B cell (primary cell): ENCODE measurements around the gene TPCN1. TPM values are rescaled to one million over a fixed set of nuclear protein-coding genes. Genes with fewer than 3 reads are reported as not detected.

Experiments
- ATAC-seq: fragments of 200-7000 bp; cut with Tn5 transposase; one replicate; pipeline ENCODE4 v1.10.0; 2021; ENCODE audit warnings: low read depth, mild to moderate bottlenecking, moderate number of reproducible peaks, moderate library complexity
- CTCF ChIA-PET: fragments of 350-600 bp; sonication (Branson Sonifier 250); formaldehyde crosslinking; loops from one replicate; lab custom pipeline; 2021; ENCODE audit warnings: antibody characterized with exemption, inconsistent platforms; lab: Charles Lee
- POLR2A ChIA-PET: fragments of 350-600 bp; sonication (Branson Sonifier 250); formaldehyde crosslinking; loops from one replicate; lab custom pipeline; 2021; ENCODE audit warnings: antibody characterized with exemption; lab: Charles Lee
- DNase-seq: peaks from one replicate; pipeline ENCODE4 v3.0.0; 2013
- H2AFZ ChIP-seq: 2 replicates; pipeline ENCODE4 v1.6.1; 2012; ENCODE audit warnings: mild to moderate bottlenecking, low read depth, low read length; ENCODE audit not compliant: insufficient read depth, poor library complexity, severe bottlenecking
- H3K27ac ChIP-seq, 2 donors: 1 replicate in 1 of 2; 2 replicates in 1 of 2; pipeline ENCODE4 v1.5.1; 2012 to 2013; ENCODE audit warnings: low read length in 2 of 2, mild to moderate bottlenecking in 2 of 2, moderate library complexity in 1 of 2
- H3K27me3 ChIP-seq, 4 experiments: fragments of 200-600 bp in 1 of 4; sonication (generic) in 1 of 4; replicated peaks in 1 of 4; 1 replicate in 2 of 4; 2 replicates in 2 of 4; pipeline versions ENCODE4 v1.6.1 to v1.7.0; 2013 to 2016; ENCODE audit warnings: low read length in 3 of 4, mild to moderate bottlenecking in 2 of 4, mixed read lengths in 1 of 4, moderate library complexity in 1 of 4; ENCODE audit not compliant: insufficient read depth in 4 of 4, control insufficient read depth in 3 of 4; ENCODE audit errors: control extremely low read depth in 1 of 4
- H3K36me3 ChIP-seq, 2 experiments: replicated peaks in 1 of 2; 1 replicate in 1 of 2; 2 replicates in 1 of 2; pipeline versions ENCODE4 v1.6.1 to v1.7.1; 2013; ENCODE audit warnings: low read length in 1 of 2; ENCODE audit not compliant: insufficient read depth in 2 of 2, control insufficient read depth in 1 of 2; ENCODE audit errors: control extremely low read depth in 1 of 2, extremely low read depth in 1 of 2
- H3K4me1 ChIP-seq, 2 donors: fragments of 200-600 bp in 1 of 2; sonication (generic) in 1 of 2; 1 replicate in 1 of 2; 2 replicates in 1 of 2; pipeline versions ENCODE4 v1.5.1 to v1.6.1; 2013 to 2017; ENCODE audit warnings: low read length in 2 of 2; ENCODE audit not compliant: control insufficient read depth in 2 of 2, insufficient read depth in 2 of 2
- H3K4me2 ChIP-seq: replicated peaks from 2 replicates; pipeline ENCODE3; 2012; ENCODE audit warnings: mild to moderate bottlenecking, low read depth, low read length; ENCODE audit not compliant: poor library complexity, severe bottlenecking
- H3K4me3 ChIP-seq, 5 experiments: fragments of 200-600 bp in 1 of 5; sonication (generic) in 1 of 5; 1 replicate in 3 of 5; 2 replicates in 2 of 5; pipeline versions ENCODE4 v1.5.1 to v1.7.0; 2011 to 2016; ENCODE audit warnings: low read length in 4 of 5, mild to moderate bottlenecking in 4 of 5, low read depth in 2 of 5, control low read depth in 1 of 5, moderate library complexity in 1 of 5; ENCODE audit not compliant: insufficient read depth in 1 of 5; ENCODE audit errors: control extremely low read depth in 1 of 5, extremely low read depth in 1 of 5
- H3K79me2 ChIP-seq: fragments of 200-600 bp; sonication (generic); one replicate; pipeline ENCODE4 v1.6.0; 2016; ENCODE audit warnings: low read length; ENCODE audit not compliant: control insufficient read depth, insufficient read depth
- H3K9ac ChIP-seq: fragments of 200-600 bp; sonication (generic); 2 replicates; pipeline ENCODE4 v1.6.1; 2017; ENCODE audit warnings: mild to moderate bottlenecking, low read length, moderate library complexity
- H3K9me3 ChIP-seq, 3 donors: one replicate each; pipeline versions ENCODE4 v1.6.1 to v1.7.1; 2013; ENCODE audit warnings: low read length in 2 of 3; ENCODE audit not compliant: control insufficient read depth in 2 of 3, insufficient read depth in 1 of 3; ENCODE audit errors: control extremely low read depth in 1 of 3
- H4K20me1 ChIP-seq: 2 replicates; pipeline ENCODE4 v1.6.0; 2012; ENCODE audit warnings: mild to moderate bottlenecking, low read length; ENCODE audit not compliant: insufficient read depth, control insufficient read depth, poor library complexity, severe bottlenecking
- H3K27ac Mint-ChIP-seq: one replicate; pipeline ENCODE4 v1.8.0; 2021; ENCODE audit warnings: mixed read lengths
- H3K27me3 Mint-ChIP-seq: one replicate; pipeline ENCODE4 v1.8.0; 2021; ENCODE audit warnings: mixed read lengths
- H3K4me1 Mint-ChIP-seq: one replicate; pipeline ENCODE4 v1.8.0; 2021; ENCODE audit warnings: mixed read lengths
- H3K4me3 Mint-ChIP-seq: one replicate; pipeline ENCODE4 v1.8.0; 2021; ENCODE audit warnings: mixed read lengths
- H3K9me3 Mint-ChIP-seq: one replicate; pipeline ENCODE4 v1.8.0; 2022; ENCODE audit warnings: mixed read lengths; ENCODE audit not compliant: insufficient read depth
- CTCF ChIP-seq: fragments of 200-600 bp; IDR thresholded peaks from one replicate; pipeline ENCODE4 v1.8.0; 2022; ENCODE audit warnings: antibody characterized with exemption, mild to moderate bottlenecking
- EZH2 ChIP-seq: IDR thresholded peaks from 2 replicates; pipeline ENCODE4 v1.6.1; 2012; ENCODE audit warnings: borderline replicate concordance, low read depth, mild to moderate bottlenecking, moderate library complexity, low read length; ENCODE audit not compliant: insufficient read depth, poor library complexity, severe bottlenecking
- WGBS: methylation state at CpG from one replicate; pipeline ENCODE4 v1.1.5; 2013; ENCODE audit warnings: missing lambda C conversion rate; ENCODE audit not compliant: insufficient coverage; 5-methylcytosine and 5-hydroxymethylcytosine counted together
- intact Hi-C: fragments of 100-400 bp; cut with micrococcal nuclease; formaldehyde crosslinking; loops from one replicate; pipeline ENCODE4 v1.10.0; 2022
- polyA plus RNA-seq: library from polyadenylated mRNA; depleted of rRNA; stranded (reverse); fragments of >200 nt; gene quantifications from 2 replicates; pipeline ENCODE4 v1.2.3, GENCODE V29; 2012
- total RNA-seq, 2 donors: library from RNA; stranded (reverse); fragments of 120-200 nt in 1 of 2; gene quantifications; 1 replicate in 1 of 2; 2 replicates in 1 of 2; pipeline versions ENCODE4 v1.2.3 to v1.2.4, GENCODE V29; 2013 to 2022

The TPCN1 gene
- total and polyA plus RNA-seq, 2 donors (not counting 1 experiment from before 2014, with no cell fraction given): 80.8 to 258 TPM

DNA sequence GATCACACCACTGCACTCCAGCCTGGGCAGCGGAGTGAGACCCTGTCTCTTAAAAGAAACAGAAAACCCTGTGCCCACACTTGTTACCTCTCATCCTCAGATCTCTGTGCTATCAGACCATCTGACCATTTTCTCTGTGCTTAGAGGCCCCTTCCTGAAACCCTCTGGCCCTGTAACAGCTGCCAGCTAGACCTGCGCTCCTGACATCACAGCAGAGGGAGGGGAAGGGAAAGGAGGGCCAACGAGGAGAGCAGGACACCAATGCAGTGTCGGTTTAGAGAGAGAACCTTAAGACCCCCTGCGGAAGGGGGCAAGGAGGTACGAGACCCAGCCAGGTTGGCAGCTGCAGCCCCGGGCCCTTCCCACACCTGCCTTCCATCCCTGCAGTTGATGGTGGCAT, 71.3 kb downstream of the TPCN1 start:
- no peak overlapping the region for H3K9ac ChIP-seq
- H3K4me1 Mint-ChIP-seq: no peaks in the 10 kb centered on the region
- no peak overlapping the region for H3K4me2 ChIP-seq
- no peaks in the 10 kb centered on the region for H3K9me3 Mint-ChIP-seq
- no peak overlapping the region for H3K27ac Mint-ChIP-seq
- H3K4me3 Mint-ChIP-seq: no peak overlapping the region
- H2AFZ ChIP-seq: no peak overlapping the region
- H3K4me3 ChIP-seq: no peak overlapping the region
- ChIA-PET CTCF (no interaction called here), POLR2A (no interaction called here)
- H3K27ac ChIP-seq: no peak overlapping the region
- TF ChIP-seq EZH2: no peak
- TF ChIP-seq CTCF: no peak
- H3K27me3 ChIP-seq: no peaks in the 10 kb centered on the region
- no peaks in the 10 kb centered on the region for H3K9me3 ChIP-seq
- peaks cover 0 to 68% of the 10 kb centered on the region in 2 experiments for H3K36me3 ChIP-seq
- no peaks in the 10 kb centered on the region for H3K4me1 ChIP-seq
- no peaks in the 10 kb centered on the region for H4K20me1 ChIP-seq
- intact Hi-C loops: loop anchor here (10.0 kb wide), 1 partner anchor 98 kb away; no protein-coding TSS in a partner anchor
- DNase-seq: no peak
- 93% methylated on average over 5 of the region's 7 CpGs for WGBS
- no peaks in the 10 kb centered on the region for H3K79me2 ChIP-seq
- H3K27me3 Mint-ChIP-seq: no peaks in the 10 kb centered on the region
- ATAC-seq: no peak

DNA sequence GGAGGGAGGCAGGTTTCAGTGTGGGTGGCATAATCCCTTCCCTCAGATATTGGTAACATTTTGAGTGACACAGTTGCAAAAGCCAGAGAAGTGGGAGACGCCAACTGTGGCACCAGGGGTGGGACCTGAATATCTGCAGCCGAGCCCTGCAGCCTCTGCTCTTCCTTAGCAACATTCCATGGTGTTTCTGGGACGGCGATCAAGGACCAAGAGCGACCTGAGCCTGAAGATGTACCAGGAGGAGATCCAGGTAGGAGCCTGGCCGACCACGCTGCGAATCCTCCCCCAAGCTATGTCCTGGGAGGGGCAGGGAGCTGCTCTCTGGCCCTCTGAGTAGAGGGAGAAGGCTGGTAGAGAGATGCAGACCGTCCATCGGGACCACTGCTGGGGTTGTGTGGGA, 71.8 kb downstream of the TPCN1 start:
- ChIA-PET CTCF (no interaction called here), POLR2A (no interaction called here)
- Histone ChIP-seq H3K4me3 (no peak overlapping the region), H3K9ac (no peak overlapping the region), H4K20me1 (no peaks in the 10 kb centered on the region), H3K27me3 (no peaks in the 10 kb centered on the region), H3K9me3 (no peaks in the 10 kb centered on the region), H3K27ac (no peak overlapping the region), H3K36me3 (peaks cover 0 to 64% of the 10 kb centered on the region in 2 experiments), H3K79me2 (no peaks in the 10 kb centered on the region), H3K4me1 (no peaks in the 10 kb centered on the region), H2AFZ (no peak overlapping the region), H3K4me2 (no peak overlapping the region)
- H3K4me1 Mint-ChIP-seq: no peaks in the 10 kb centered on the region
- no peak for ATAC-seq
- WGBS: 100% methylated on average over 10 of the region's 10 CpGs
- no peak for DNase-seq
- no peak overlapping the region for H3K27ac Mint-ChIP-seq
- intact Hi-C loops: loop anchor here (10.0 kb wide), 1 partner anchor 98 kb away; no protein-coding TSS in a partner anchor
- H3K9me3 Mint-ChIP-seq: no peaks in the 10 kb centered on the region
- no peak overlapping the region for H3K4me3 Mint-ChIP-seq
- TF ChIP-seq EZH2 (no peak), CTCF (no peak)
- no peaks in the 10 kb centered on the region for H3K27me3 Mint-ChIP-seq
